ENCODE results near the gene MAPK12. TPM values are rescaled to one million over a fixed set of nuclear protein-coding genes. Genes with fewer than 3 reads are reported as not detected.

MAPK12 gene
- total RNA-seq, 3 donors from 2014 or later = 3.8 to 9.8 (median 5.3) TPM

- no peak overlapping the region for H3K27ac ChIP-seq
- H3K27me3 ChIP-seq = no peaks in the 10 kb centered on the region
- no peaks in the 10 kb centered on the region for H3K9me3 ChIP-seq
- TF ChIP-seq POLR2A (IDR thresholded peaks at IDR 0.05) (no peak), POLR2AphosphoS5 (IDR thresholded peaks at IDR 0.05) (no peak), CTCF (IDR thresholded peaks at IDR 0.05) (no peak)
- H3K4me1 ChIP-seq = peaks cover 17 to 21% of the 10 kb centered on the region in 2 donors
- no peak overlapping the region for H3K4me3 ChIP-seq
- DNase-seq (ENCODE audit: low spot score in 2 of 2) = no peak
- no peaks in the 10 kb centered on the region for H3K36me3 ChIP-seq
- intact Hi-C loops (cut with DNase I; ENCODE audit: low total_unique reads) = no loop called here
Measured at GRCh38 chr22:50289942-50290630, 28.6 kb upstream of the MAPK12 start.

GRCh38 chr22:50289151-50289941 lies 27.9 kb upstream of the MAPK12 start:
- TF ChIP-seq CTCF (IDR thresholded peaks at IDR 0.05) = no peak
- TF ChIP-seq POLR2AphosphoS5 (IDR thresholded peaks at IDR 0.05) = no peak
- TF ChIP-seq POLR2A (IDR thresholded peaks at IDR 0.05) = no peak
- intact Hi-C loops (cut with DNase I; ENCODE audit: low total_unique reads) = no loop called here
- Histone ChIP-seq H3K4me3 (no peak overlapping the region), H3K9me3 (no peaks in the 10 kb centered on the region), H3K27ac (peak overlapping the region in 1 of 2 donors; percentile 29), H3K36me3 (no peaks in the 10 kb centered on the region), H3K4me1 (peaks cover 17% of the 10 kb centered on the region in 2 donors), H3K27me3 (no peaks in the 10 kb centered on the region)
- DNase-seq (ENCODE audit: low spot score in 2 of 2) = no peak

- peak overlapping the region in 1 of 2 donors; percentile 33 for H3K27ac ChIP-seq
- H3K27me3 ChIP-seq = no peaks in the 10 kb centered on the region
- DNase-seq (ENCODE audit: low spot score in 2 of 2) = no peak
- TF ChIP-seq CTCF (IDR thresholded peaks at IDR 0.05) (no peak), POLR2AphosphoS5 (IDR thresholded peaks at IDR 0.05) (no peak), POLR2A (IDR thresholded peaks at IDR 0.05) (no peak)
- intact Hi-C loops (cut with DNase I; ENCODE audit: low total_unique reads) = no loop called here
- no peak overlapping the region for H3K4me3 ChIP-seq
- no peaks in the 10 kb centered on the region for H3K36me3 ChIP-seq
- H3K4me1 ChIP-seq = peaks cover under 1 to 3% of the 10 kb centered on the region in 2 donors
- H3K9me3 ChIP-seq = no peaks in the 10 kb centered on the region
Measured at GRCh38 chr22:50287731-50288130, 26.2 kb upstream of the MAPK12 start.

GRCh38 chr22:50286701-50287318 lies 25.3 kb upstream of the MAPK12 start:
- Histone ChIP-seq H3K27ac (no peak overlapping the region), H3K4me1 (peaks cover 0 to 5% of the 10 kb centered on the region in 2 donors), H3K4me3 (no peak overlapping the region), H3K9me3 (no peaks in the 10 kb centered on the region), H3K27me3 (no peaks in the 10 kb centered on the region), H3K36me3 (no peaks in the 10 kb centered on the region)
- no peak for TF ChIP-seq POLR2AphosphoS5 (IDR thresholded peaks at IDR 0.05)
- TF ChIP-seq POLR2A (IDR thresholded peaks at IDR 0.05) = no peak
- no peak for TF ChIP-seq CTCF (IDR thresholded peaks at IDR 0.05)
- DNase-seq (ENCODE audit: low spot score in 2 of 2) = no peak
- intact Hi-C loops (cut with DNase I; ENCODE audit: low total_unique reads) = no loop called here

Data from breast epithelium (tissue), 4 donors.